AG04450 (cell line): ENCODE measurements around the gene FLOT2. TPM values are rescaled to one million over a fixed set of nuclear protein-coding genes. Genes with fewer than 3 reads are reported as not detected.
"Not testable (repeated sequence)": the region's sequence is repeated elsewhere in the genome, so short reads cannot be mapped to it uniquely, and the experiment has no call there.

ENCODE experiments used
- CTCF ChIA-PET: fragments of 300-600, 350-600 bp; formaldehyde crosslinking; extraction: SDS; loops from one replicate; lab custom pipeline; 2022; ENCODE audit warnings: antibody characterized with exemption, inconsistent platforms; lab: Charles Lee
- POLR2A ChIA-PET: fragments of 350-600 bp; formaldehyde crosslinking; extraction: SDS; loops from one replicate; lab custom pipeline; 2021; ENCODE audit warnings: antibody characterized with exemption, inconsistent platforms; lab: Yijun Ruan, JAX
- DNase-seq: peaks from one replicate; pipeline ENCODE4 v3.0.0-alpha.2; 2011; ENCODE audit warnings: low read depth, low spot score
- H3K27ac ChIP-seq: one replicate; pipeline ENCODE4 v1.5.1; 2012; ENCODE audit warnings: low read depth, low read length, control low read depth
- H3K27me3 ChIP-seq: one replicate; pipeline ENCODE4 v1.6.0; 2012; ENCODE audit warnings: low read length; ENCODE audit not compliant: control insufficient read depth, insufficient read depth
- H3K4me3 ChIP-seq: 2 replicates; pipeline ENCODE4 v1.5.1; 2011; ENCODE audit warnings: mild to moderate bottlenecking, low read depth, low read length, control low read depth
- H3K9me3 ChIP-seq: 2 replicates; pipeline ENCODE4 v1.5.1; 2012; ENCODE audit warnings: low read length; ENCODE audit not compliant: control insufficient read depth, insufficient read depth
- CTCF ChIP-seq: IDR thresholded peaks from 2 replicates; pipeline ENCODE4 v1.5.1; 2011; ENCODE audit warnings: low read depth, low read length, control low read depth, inconsistent platforms
- polyA plus RNA-seq: library from polyadenylated mRNA; depleted of rRNA; stranded (reverse); fragments of >200 nt; gene quantifications from 2 replicates; pipeline ENCODE4 v1.2.3, GENCODE V29; 2011

FLOT2 gene
- polyA plus RNA-seq, 1 experiment = 80.5 TPM

DNA sequence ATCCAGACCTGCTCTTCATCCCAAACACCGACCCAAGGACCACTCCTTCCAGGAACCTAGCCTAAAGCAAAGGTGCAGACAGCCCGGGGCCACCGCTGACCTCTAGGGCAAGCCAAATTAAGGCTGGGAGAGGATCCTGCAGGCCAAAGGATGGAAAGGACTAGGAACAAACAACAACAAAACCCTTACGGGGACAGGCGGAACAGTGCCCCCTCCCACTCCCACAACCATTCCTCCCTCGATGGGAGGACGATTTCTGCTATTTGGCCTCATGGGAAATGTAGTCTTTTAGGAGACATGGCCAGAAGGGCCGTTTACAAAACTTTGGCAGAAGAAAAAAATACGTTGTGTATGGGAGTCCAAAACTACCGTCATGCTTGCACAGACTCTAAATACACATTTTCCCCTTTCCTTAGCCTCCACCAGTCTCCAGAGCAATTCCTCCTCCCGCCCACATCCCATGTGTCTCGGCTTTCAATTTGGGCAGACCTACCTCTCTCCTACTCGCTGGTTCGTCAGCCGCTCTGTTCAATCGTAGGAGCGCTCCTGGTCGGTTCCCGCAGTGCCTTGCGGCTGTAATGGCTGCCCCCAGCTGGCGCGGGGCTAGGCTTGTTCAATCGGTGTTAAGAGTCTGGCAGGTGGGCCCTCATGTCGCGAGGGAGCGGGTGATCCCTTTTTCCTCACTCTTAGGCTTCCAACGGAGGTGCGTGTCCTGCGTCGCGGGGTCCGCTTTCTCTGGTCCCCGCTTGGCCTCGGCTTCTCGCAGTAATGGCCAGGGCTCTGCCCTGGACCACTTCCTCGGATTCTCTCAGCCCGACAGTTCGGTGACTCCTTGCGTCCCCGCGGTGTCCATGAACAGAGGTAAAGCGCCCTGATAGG, 42.8 kb downstream of the FLOT2 start, which contains the start of gene ERAL1:
Gene ERAL1 (plus strand): TSS at position 560 of the 879 bp plus-strand sequence. CDS start 19 bp downstream, at position 579.
- H3K4me3 ChIP-seq = peak within 1 kb of the TSS; percentile 92
- TF ChIP-seq CTCF = peak; percentile 18; the same call in 1 of the 2 replicates
- no peaks in the 10 kb centered on the region; the same call in 1 of the 2 replicates for H3K9me3 ChIP-seq
- CTCF ChIA-PET = interaction anchor here (1.5 kb wide), 1 partner anchor 47 kb away, joined by 3 read pairs; no protein-coding TSS in a partner anchor
- no peaks in the 10 kb centered on the region for H3K27me3 ChIP-seq
- DNase-seq = peak; percentile 75
- POLR2A ChIA-PET = interaction anchor here (0.6 kb wide), 3 partner anchors 17 to 127 kb away, joined by 3 to 7 read pairs (median 3); no protein-coding TSS in a partner anchor
- peak within 1 kb of the TSS; percentile 52 for H3K27ac ChIP-seq

GRCh38 chr17:28853295-28853694, 44.2 kb downstream of the FLOT2 start:
- ChIA-PET POLR2A (interaction anchor here (0.9 kb wide), 1 partner anchor 127 kb away, joined by 6 read pairs; no protein-coding TSS in a partner anchor), CTCF (interaction anchor here (1.0 kb wide), 1 partner anchor 90 kb away, joined by 6 read pairs; no protein-coding TSS in a partner anchor)
- no peak overlapping the region for H3K27ac ChIP-seq
- H3K27me3 ChIP-seq = no peaks in the 10 kb centered on the region
- no peak overlapping the region for H3K4me3 ChIP-seq
- TF ChIP-seq CTCF = no peak
- no peak for DNase-seq
- H3K9me3 ChIP-seq = no peaks in the 10 kb centered on the region; the same call in 1 of the 2 replicates

DNA sequence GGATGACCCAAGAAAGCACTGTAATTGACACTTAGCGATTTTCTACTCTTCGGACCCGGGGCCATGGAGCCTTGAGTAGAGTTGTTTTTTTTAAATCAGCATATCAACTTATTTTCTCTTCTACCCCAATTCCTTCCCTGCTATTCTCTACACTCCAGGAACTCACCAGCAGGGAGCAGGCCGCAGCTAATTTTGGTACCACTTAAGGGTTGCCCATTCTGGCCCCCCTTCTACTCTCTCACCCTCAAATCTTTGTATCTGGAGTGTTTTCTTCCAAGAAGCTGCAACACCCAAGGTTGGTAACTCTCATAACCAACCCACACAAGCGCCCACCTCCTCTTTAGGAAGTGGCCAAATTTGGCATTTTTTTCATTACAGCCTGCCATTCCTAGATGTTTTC, 48.3 kb downstream of the FLOT2 start:
- Histone ChIP-seq H3K27ac (no peak overlapping the region), H3K4me3 (no peak overlapping the region), H3K27me3 (no peaks in the 10 kb centered on the region), H3K9me3 (no peaks in the 10 kb centered on the region; the same call in 1 of the 2 replicates)
- no peak for DNase-seq
- ChIA-PET POLR2A (no interaction called here), CTCF (interaction anchor here (0.5 to 1.8 kb wide), 7 partner anchors 10 to 104 kb away, joined by 3 to 11 read pairs (median 5); no protein-coding TSS in a partner anchor)
- TF ChIP-seq CTCF = 0 out of 2 replicates have a peak, but pooled peaks have one; percentile 7

GRCh38 chr17:28848667-28849066, 48.9 kb downstream of the FLOT2 start:
- H3K27ac ChIP-seq, H3K9me3 ChIP-seq, POLR2A ChIA-PET, H3K27me3 ChIP-seq, DNase-seq, H3K4me3 ChIP-seq: not testable (repeated sequence)
- peak; percentile 24 for TF ChIP-seq CTCF
- CTCF ChIA-PET = interaction anchor here (0.5 to 1.8 kb wide), 5 partner anchors 11 to 101 kb away, joined by 3 to 7 read pairs (median 5); no protein-coding TSS in a partner anchor

DNA sequence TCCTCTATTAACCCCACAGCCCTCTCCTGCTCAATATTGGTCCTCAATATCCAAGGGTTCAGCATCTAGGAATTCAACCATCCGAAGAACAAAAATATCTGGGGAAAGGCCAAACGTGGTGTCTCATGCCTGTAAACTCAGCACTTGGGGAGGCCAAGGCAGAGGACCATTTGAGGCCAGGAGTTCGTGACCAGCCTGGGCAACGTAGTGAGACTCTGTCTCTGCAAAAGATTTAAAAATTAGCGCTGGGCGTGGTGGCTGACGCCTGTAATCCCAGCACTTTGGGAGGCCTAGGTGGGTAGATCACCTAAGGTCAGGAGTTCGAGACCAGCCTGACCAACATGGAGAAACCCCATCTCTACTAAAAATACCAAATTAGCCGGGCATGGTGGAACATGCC, 50.8 kb downstream of the FLOT2 start:
- H3K27ac ChIP-seq, H3K9me3 ChIP-seq, CTCF ChIA-PET, POLR2A ChIA-PET, DNase-seq, H3K4me3 ChIP-seq, H3K27me3 ChIP-seq: not testable (repeated sequence)
